ENCODE results near the gene NCKIPSD.

NCKIPSD gene

GRCh38 chr3:48662145-48662752 is 23.5 kb downstream of the NCKIPSD start:
- H3K27ac ChIP-seq (ENCODE audit: insufficient read depth, low read depth, low read length, poor library complexity, severe bottlenecking) = peak overlapping the region; percentile 50

GRCh38 chr3:48661501-48662144 is 24.1 kb downstream of the NCKIPSD start:
- 9% methylated on average over 67 of the region's 67 CpGs for WGBS, 2 experiments

More at GRCh38 chr3:48662145-48662752, 23.5 kb downstream of the NCKIPSD start:
- Histone ChIP-seq H3K36me3 (ENCODE audit: control insufficient read depth, insufficient read depth, low read length) (peaks cover 17% of the 10 kb centered on the region), H3K4me1 (ENCODE audit: control insufficient read depth, insufficient read depth, low read length) (peaks cover 9% of the 10 kb centered on the region), H3K9me3 (ENCODE audit: control insufficient read depth, low read length) (no peaks in the 10 kb centered on the region), H3K27me3 (ENCODE audit: control insufficient read depth, insufficient read depth, low read length, poor library complexity, severe bottlenecking) (no peaks in the 10 kb centered on the region), H3K4me3 (ENCODE audit: insufficient read depth, low read depth, low read length) (peak overlapping the region; percentile 74)
- 2% methylated on average over 44 to 46 of the region's 46 CpGs for WGBS, 2 experiments

DNA sequence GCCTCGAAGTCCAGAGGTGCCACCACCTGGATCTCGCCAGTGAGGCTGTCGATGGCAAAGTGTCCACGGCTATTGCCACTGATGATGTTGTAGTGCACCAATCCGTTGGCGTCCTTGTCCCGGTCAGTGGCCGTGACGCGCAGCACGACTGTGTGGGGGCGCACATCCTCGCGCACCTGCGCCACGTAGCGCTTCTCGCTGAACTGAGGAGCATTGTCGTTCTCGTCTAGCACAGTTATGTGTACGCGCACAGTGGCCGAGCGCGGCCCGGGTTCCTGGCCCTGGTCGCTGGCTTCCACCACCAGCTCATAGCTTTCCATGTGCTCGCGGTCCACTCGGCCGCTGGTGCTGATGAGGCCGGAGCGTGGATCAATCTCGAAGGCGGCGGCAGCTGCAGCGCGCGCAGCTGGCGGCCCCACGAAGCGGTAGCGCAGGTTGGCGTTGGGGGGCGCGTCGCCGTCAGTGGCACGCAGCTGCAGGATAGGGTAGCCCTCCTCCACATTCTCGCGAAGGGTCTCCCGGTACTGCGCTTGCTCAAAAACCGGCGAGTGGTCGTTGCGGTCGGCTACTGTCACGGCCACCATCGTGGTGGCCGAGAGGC is 24.8 kb downstream of the NCKIPSD start:
- H3K27me3 ChIP-seq (ENCODE audit: control insufficient read depth, insufficient read depth, low read length, poor library complexity, severe bottlenecking) = no peaks in the 10 kb centered on the region
- H3K4me1 ChIP-seq (ENCODE audit: control insufficient read depth, insufficient read depth, low read length) = peaks cover 9% of the 10 kb centered on the region
- 96% methylated on average over 61 of the region's 61 CpGs for WGBS, 2 experiments
- H3K4me3 ChIP-seq (ENCODE audit: insufficient read depth, low read depth, low read length) = no peak overlapping the region
- no peaks in the 10 kb centered on the region for H3K9me3 ChIP-seq (ENCODE audit: control insufficient read depth, low read length)
- no peak overlapping the region for H3K27ac ChIP-seq (ENCODE audit: insufficient read depth, low read depth, low read length, poor library complexity, severe bottlenecking)
- H3K36me3 ChIP-seq (ENCODE audit: control insufficient read depth, insufficient read depth, low read length) = peaks cover 14% of the 10 kb centered on the region

More at GRCh38 chr3:48661501-48662144, 24.1 kb downstream of the NCKIPSD start:
- Histone ChIP-seq H3K4me3 (ENCODE audit: insufficient read depth, low read depth, low read length) (peak overlapping the region; percentile 74), H3K36me3 (ENCODE audit: control insufficient read depth, insufficient read depth, low read length) (peaks cover 14% of the 10 kb centered on the region), H3K27ac (ENCODE audit: insufficient read depth, low read depth, low read length, poor library complexity, severe bottlenecking) (peak overlapping the region; percentile 50), H3K4me1 (ENCODE audit: control insufficient read depth, insufficient read depth, low read length) (peaks cover 9% of the 10 kb centered on the region), H3K27me3 (ENCODE audit: control insufficient read depth, insufficient read depth, low read length, poor library complexity, severe bottlenecking) (no peaks in the 10 kb centered on the region), H3K9me3 (ENCODE audit: control insufficient read depth, low read length) (no peaks in the 10 kb centered on the region)

DNA sequence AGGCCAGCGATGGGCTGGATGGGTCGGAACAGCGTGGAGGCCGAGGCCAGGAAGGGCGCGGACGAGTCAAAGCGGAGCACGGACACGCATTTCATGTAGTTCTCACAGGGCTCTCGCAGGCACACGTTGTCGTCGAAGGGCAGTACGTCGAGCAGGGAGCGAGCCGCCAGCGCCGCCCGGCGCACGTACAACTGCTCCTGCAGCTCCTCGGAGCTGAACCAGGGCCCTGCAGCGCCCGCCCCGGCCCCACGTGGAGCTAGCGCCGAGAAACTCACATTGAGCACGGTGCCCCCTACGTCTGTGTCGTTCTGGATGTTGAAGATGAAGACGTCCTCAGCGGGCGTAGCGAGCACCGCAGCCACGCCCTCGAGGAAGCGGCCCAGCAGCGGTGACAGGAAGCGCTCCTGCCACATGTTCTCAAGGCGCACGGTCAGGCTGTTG is 28.9 kb downstream of the NCKIPSD start:
- 94% methylated on average over 45 of the region's 45 CpGs for WGBS, 2 experiments
- Histone ChIP-seq H3K9me3 (ENCODE audit: control insufficient read depth, low read length) (no peaks in the 10 kb centered on the region), H3K27ac (ENCODE audit: insufficient read depth, low read depth, low read length, poor library complexity, severe bottlenecking) (no peak overlapping the region), H3K27me3 (ENCODE audit: control insufficient read depth, insufficient read depth, low read length, poor library complexity, severe bottlenecking) (peaks cover 3% of the 10 kb centered on the region), H3K4me1 (ENCODE audit: control insufficient read depth, insufficient read depth, low read length) (peaks cover 3% of the 10 kb centered on the region), H3K36me3 (ENCODE audit: control insufficient read depth, insufficient read depth, low read length) (peaks cover 24% of the 10 kb centered on the region), H3K4me3 (ENCODE audit: insufficient read depth, low read depth, low read length) (no peak overlapping the region)

DNA sequence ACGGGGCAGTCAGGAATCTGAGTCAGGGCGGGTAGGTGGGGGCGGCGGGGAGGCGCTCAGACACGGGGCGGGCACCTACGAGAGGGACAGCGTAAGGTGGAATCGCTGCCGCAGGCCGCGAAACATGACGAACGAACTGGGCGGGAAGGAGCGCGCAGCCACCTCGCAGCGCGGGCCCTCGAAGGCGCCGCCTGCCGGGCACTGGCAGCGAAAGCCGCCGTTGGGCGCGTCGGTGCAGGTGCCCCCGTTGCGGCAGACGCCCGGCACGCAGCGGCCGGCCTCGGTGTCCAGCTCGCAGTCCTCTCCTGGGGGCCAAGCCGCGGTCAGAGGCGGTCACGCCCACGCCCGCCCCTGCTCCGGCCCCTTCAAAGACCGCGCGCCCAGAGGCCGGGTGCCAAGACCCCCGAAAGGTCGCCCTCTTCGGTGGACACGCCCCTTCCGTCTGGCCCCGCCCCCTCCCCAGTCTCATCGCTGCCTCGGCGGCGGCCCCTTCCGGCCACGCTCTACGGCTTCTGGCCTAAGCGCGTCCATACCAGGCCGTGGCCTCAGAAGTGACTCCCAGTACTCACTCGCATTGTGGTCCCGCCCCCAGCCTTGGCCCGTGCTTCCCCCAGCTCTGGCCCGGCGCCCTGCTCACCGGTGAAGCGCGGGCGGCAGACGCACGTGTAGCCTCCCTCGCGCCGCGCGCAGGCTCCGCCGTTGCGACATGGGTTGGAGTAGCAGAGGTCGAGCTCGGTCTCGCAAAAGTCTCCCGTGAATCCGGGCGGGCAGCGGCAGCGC is 29.5 kb downstream of the NCKIPSD start:
- 23 to 24% methylated on average over 94 of the region's 94 CpGs for WGBS, 2 experiments
- peak overlapping the region; percentile 41 for H3K4me3 ChIP-seq (ENCODE audit: insufficient read depth, low read depth, low read length)
- no peaks in the 10 kb centered on the region for H3K9me3 ChIP-seq (ENCODE audit: control insufficient read depth, low read length)
- peaks cover 3% of the 10 kb centered on the region for H3K4me1 ChIP-seq (ENCODE audit: control insufficient read depth, insufficient read depth, low read length)
- peaks cover 30% of the 10 kb centered on the region for H3K36me3 ChIP-seq (ENCODE audit: control insufficient read depth, insufficient read depth, low read length)
- peaks cover 3% of the 10 kb centered on the region for H3K27me3 ChIP-seq (ENCODE audit: control insufficient read depth, insufficient read depth, low read length, poor library complexity, severe bottlenecking)
- H3K27ac ChIP-seq (ENCODE audit: insufficient read depth, low read depth, low read length, poor library complexity, severe bottlenecking) = no peak overlapping the region

GRCh38 chr3:48655606-48656005 is 30.1 kb downstream of the NCKIPSD start:
- Histone ChIP-seq H3K36me3 (ENCODE audit: control insufficient read depth, insufficient read depth, low read length) (peaks cover 30% of the 10 kb centered on the region), H3K9me3 (ENCODE audit: control insufficient read depth, low read length) (no peaks in the 10 kb centered on the region), H3K4me3 (ENCODE audit: insufficient read depth, low read depth, low read length) (peak overlapping the region; percentile 41), H3K27ac (ENCODE audit: insufficient read depth, low read depth, low read length, poor library complexity, severe bottlenecking) (no peak overlapping the region), H3K27me3 (ENCODE audit: control insufficient read depth, insufficient read depth, low read length, poor library complexity, severe bottlenecking) (peaks cover 3% of the 10 kb centered on the region), H3K4me1 (ENCODE audit: control insufficient read depth, insufficient read depth, low read length) (peaks cover 3% of the 10 kb centered on the region)
- WGBS, 2 experiments = 37 to 39% methylated on average over 30 of the region's 30 CpGs

DNA sequence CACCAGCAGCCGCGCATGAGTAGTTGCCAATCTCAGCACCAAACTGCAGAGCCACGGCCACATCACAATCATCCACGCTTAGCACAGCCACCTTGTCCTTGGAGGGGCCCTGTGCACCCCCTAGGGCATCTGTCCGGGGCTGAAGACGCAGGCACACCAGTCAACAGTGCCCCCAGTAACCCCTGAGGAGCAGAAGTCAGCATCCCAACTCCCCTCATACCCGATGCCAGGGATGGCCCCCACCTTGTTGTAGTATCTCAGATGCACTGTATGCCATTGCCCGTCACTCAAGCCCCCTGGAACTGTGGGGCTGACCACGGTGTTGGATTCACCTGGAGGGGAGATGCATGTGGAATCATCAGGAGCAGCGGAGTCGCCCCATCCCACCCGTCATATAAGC is 30.7 kb downstream of the NCKIPSD start:
- Histone ChIP-seq H3K4me1 (ENCODE audit: control insufficient read depth, insufficient read depth, low read length) (peaks cover 3% of the 10 kb centered on the region), H3K9me3 (ENCODE audit: control insufficient read depth, low read length) (no peaks in the 10 kb centered on the region), H3K4me3 (ENCODE audit: insufficient read depth, low read depth, low read length) (no peak overlapping the region), H3K27ac (ENCODE audit: insufficient read depth, low read depth, low read length, poor library complexity, severe bottlenecking) (no peak overlapping the region), H3K27me3 (ENCODE audit: control insufficient read depth, insufficient read depth, low read length, poor library complexity, severe bottlenecking) (peaks cover 3% of the 10 kb centered on the region), H3K36me3 (ENCODE audit: control insufficient read depth, insufficient read depth, low read length) (peaks cover 29% of the 10 kb centered on the region)
- WGBS, 2 experiments = 96% methylated on average over 12 of the region's 12 CpGs

- Histone ChIP-seq H3K36me3 (ENCODE audit: control insufficient read depth, insufficient read depth, low read length) (peaks cover 23% of the 10 kb centered on the region), H3K9me3 (ENCODE audit: control insufficient read depth, low read length) (no peaks in the 10 kb centered on the region), H3K27me3 (ENCODE audit: control insufficient read depth, insufficient read depth, low read length, poor library complexity, severe bottlenecking) (peaks cover 3% of the 10 kb centered on the region), H3K4me3 (ENCODE audit: insufficient read depth, low read depth, low read length) (no peak overlapping the region), H3K27ac (ENCODE audit: insufficient read depth, low read depth, low read length, poor library complexity, severe bottlenecking) (no peak overlapping the region), H3K4me1 (ENCODE audit: control insufficient read depth, insufficient read depth, low read length) (peaks cover 3% of the 10 kb centered on the region)
- 95 to 96% methylated on average over 15 of the region's 15 CpGs for whole genome bisulfite sequencing, 2 experiments
Measured at GRCh38 chr3:48652923-48653715, 32.6 kb downstream of the NCKIPSD start.

DNA sequence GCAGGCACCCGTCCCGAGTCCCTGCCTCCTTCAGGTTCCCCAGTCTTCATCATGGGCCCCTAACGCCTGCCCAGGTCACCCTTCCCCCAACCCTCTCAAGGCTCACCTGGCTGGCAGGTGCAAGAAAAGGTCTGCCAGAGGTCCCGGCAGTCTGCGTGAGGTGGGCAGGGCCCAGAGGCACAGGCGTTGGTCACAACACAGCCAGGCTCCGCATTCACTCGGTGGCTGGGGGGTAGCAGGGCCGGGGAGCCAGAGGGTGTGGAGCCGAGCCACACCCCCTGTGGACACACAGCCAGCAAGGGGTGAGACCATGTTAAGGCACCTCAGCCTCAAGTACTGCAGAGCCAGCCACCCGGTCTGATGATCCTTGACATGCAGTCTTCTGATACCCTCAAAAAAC is 33.9 kb downstream of the NCKIPSD start:
- Histone ChIP-seq H3K27me3 (ENCODE audit: control insufficient read depth, insufficient read depth, low read length, poor library complexity, severe bottlenecking) (peaks cover 3% of the 10 kb centered on the region), H3K9me3 (ENCODE audit: control insufficient read depth, low read length) (no peaks in the 10 kb centered on the region), H3K36me3 (ENCODE audit: control insufficient read depth, insufficient read depth, low read length) (peaks cover 23% of the 10 kb centered on the region), H3K27ac (ENCODE audit: insufficient read depth, low read depth, low read length, poor library complexity, severe bottlenecking) (no peak overlapping the region), H3K4me3 (ENCODE audit: insufficient read depth, low read depth, low read length) (no peak overlapping the region), H3K4me1 (ENCODE audit: control insufficient read depth, insufficient read depth, low read length) (peaks cover 3% of the 10 kb centered on the region)
- WGBS, 2 experiments = 90 to 93% methylated on average over 11 of the region's 11 CpGs
